Dedifferentiated amniotic fluid mesenchymal stem cell (primary cell): ENCODE measurements around the gene TMEM248.
A peak's percentile ranks its signal among the peaks of the same experiment; 100 is the strongest.
"Not testable (repeated sequence)": the region's sequence is repeated elsewhere in the genome, so short reads cannot be mapped to it uniquely, and the experiment has no call there.

Experiments
- DNase-seq: peaks from one replicate; pipeline ENCODE4 v3.0.0-alpha.2; 2016; ENCODE audit errors: extremely low spot score

The TMEM248 gene

GRCh38 chr7:66950311-66950710, 29.3 kb downstream of the TMEM248 start:
- no peak for DNase-seq

DNA sequence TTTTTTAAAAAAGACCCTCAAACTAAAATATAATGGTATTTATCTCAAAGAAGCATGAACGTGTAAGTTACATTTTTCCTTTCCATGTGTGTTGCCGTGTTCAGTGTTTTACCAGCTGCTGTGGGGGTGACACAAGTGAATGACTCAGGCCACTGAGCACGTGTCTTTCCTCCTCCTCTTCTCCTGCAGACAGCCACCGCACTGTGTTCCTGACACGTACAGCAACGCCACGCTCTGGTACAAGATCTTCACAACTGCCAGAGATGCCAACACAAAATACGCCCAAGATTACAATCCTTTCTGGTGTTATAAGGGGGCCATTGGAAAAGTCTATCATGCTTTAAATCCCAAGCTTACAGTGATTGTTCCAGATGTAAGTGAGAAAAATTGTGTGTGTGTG, 29.7 kb downstream of the TMEM248 start:
- no peak for DNase-seq

DNA sequence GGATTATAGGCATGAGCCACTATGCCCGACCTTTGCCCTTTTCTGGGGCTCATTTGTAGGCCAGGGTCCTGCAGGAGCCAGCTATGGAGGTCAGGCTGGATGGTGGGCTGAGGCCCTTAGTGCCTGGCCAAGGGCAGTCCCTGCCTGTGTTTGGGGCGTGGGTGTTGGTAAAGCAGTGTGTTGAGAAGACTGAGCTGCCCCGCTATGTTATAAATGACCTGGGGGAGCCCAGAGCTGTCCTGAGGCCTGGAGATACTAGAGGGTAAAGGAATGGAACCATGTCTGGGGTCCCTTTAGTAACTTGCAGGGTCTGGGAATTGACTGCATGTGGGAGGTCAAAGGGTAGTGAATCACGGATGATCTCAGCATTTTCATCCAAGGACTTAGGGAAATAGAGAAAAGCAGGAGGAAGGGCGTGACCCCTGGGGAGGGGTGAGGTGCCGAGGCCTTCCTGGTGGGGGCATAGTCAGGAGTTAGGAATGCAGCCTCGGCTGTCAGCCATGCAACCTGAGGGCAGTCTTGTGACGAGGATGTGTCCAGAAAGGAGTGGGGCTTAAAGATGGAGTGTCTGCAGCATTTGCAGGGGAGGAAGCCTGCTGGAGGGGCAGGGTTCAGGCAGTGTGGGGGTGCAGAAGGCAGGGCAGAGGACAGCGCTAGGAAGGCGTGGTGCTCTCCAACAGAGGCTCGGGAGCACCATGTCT, 31.5 kb downstream of the TMEM248 start:
- no peak for DNase-seq

DNA sequence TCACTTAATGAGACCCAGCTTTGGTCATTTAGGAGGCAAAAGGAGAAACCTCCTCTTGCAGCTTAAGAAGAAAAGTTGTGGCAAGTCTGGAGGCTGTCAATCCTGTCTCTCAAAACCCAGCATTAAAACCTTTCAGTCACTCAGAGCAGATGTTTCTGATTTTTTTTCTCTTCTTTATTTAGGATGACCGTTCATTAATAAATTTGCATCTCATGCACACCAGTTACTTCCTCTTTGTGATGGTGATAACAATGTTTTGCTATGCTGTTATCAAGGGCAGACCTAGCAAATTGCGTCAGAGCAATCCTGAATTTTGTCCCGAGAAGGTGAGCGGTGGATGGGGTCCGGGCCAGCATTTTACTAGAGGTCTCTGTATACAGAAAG, 32.0 kb downstream of the TMEM248 start:
- no peak for DNase-seq

DNA sequence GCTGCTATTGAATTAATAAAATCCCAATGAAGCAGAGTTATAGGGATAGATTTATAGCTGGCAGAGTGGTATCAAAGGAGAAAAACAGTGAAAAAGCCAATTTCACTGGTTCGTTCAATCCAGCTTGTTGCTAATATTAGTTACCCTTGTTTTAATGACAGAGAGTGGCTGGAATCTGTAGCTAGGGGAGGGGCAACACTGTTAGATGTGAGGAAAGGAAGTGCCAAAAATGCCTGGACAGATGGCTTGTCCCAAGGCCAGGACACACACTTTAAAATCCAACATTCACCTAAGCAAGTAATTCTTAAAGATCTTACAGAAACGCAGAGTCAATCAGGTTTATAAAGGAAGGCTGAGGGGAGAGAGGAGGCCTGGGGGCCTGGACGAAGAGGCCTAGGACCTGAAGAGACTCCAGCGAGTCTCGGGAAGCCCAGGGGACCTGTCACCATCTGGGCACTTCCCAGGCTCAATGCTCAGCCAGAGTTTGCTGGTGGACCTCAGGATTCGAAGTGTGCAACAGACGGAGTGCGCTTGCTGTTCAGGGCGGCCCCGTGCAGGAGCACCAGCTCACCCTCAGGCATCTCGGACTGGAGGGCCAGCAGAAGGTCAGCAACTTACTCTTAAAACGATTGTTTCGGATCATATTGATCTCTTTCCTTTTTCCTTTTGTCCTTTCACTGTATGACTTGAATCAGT, 36.7 kb downstream of the TMEM248 start:
- DNase-seq: no peak

DNA sequence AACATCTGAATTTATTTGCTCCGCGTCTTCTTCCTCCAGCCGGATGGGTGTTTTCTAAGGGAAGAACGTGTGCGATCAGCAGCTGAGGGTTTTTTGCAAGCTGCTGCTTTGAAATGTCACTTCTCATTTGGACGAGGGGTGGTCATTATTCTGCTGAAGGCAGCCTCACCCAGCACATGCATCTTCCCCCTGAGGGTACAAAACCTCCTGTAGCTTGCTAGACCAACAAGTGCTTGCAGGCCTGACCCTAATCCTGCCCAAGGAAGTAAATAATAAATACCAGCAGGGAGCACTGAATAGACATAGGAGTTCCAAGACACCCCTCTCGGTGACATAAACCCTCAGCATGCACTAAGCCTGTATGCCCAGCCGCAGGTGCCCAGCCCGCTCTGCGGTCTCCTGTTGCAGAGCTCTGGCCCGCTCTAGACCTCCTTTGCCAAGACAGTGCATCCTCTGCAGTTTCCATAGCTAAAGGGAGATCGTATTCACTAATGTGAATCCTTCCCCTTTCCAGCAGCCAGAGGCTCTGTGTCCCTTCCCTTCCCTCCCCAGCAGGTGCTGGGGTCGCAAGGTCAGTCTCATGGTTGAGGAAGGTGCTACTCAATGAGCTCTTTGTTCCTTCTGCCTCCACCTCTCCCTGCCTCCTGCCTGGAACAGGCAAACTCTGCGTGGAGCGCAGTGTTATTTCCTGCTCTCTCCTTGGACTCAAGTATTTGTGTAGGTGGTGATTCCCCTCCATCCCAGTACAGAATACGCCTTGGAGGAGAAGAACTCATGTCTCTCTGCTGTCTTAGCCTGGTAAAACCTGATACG, 37.7 kb downstream of the TMEM248 start:
- DNase-seq: no peak

DNA sequence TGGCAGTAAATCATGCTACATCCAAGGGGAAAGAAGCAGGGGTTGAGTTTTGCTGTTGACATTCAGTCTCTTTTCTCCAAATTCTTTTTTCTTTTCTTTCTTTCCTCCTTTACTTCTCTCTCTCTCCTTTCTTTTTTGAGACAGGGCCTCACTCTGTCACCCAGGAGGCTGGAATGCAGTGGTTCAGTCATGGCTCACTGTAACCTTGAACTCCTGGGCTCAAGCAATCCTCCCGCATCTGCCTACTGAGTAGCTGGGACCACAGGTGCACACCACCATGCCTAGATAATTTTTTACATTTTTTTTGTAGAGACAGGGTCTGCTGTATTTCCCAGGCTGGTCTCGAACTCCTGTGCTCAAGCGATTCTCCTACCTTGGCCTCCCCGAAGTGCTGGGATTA, 39.2 kb downstream of the TMEM248 start:
- DNase-seq: no peak

GRCh38 chr7:66961096-66961495, 40.1 kb downstream of the TMEM248 start:
- no peak for DNase-seq

DNA sequence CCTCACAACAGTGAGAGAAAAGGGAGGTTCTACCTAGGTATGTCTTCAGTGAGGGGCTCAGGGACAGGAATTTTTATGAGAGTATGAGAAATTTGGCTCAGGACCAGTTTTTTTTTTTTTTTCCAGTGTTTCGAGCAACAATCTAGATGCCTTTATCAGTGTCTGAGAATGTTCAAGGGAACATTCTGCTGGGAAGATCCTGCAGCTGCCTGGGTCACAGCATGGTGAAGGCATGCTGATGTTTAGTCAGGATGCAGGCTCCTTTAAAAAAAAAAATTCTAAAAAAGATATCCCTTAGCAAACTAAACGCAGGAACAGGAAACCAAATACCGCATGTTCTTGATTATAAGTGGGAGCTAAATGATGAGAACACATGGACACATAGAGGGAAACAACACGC, 43.4 kb downstream of the TMEM248 start:
- DNase-seq: no peak

- DNase-seq: no peak
Measured at GRCh38 chr7:66967029-66967428, 46.0 kb downstream of the TMEM248 start.

- not testable (repeated sequence) for DNase-seq
Measured at GRCh38 chr7:66969001-66969400, 48.0 kb downstream of the TMEM248 start.

- DNase-seq: no peak
Measured at GRCh38 chr7:66970310-66970709, 49.3 kb downstream of the TMEM248 start.

DNA sequence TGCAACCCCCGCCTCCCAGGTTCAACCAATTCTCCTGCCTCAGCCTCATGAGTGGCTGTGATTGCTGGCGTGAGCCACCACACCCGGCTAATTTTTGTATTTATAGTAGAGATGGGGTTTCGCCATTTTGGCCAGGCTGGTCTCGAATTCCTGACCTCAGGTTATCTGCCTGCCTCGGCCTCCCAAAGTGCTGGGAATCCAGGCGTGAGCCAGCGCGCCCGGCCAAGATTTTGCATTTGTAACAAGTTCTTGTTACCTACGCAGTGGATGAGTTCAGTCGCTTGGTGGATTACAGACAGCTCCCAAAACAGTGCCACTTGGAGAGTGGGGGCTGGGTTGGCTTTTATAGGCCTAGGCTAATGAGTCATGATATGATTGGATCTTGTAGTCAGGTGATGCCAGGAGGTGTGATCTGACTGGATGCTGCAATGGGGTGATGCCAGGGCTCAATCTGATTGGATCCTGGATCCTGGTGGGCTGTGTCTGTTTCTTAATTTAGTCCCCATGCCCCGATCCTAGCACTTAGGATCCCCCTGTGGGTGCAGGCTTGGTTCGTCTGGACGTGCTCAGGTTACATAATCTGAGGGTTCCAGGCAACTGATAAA, 54.1 kb downstream of the TMEM248 start:
- DNase-seq: no peak

DNA sequence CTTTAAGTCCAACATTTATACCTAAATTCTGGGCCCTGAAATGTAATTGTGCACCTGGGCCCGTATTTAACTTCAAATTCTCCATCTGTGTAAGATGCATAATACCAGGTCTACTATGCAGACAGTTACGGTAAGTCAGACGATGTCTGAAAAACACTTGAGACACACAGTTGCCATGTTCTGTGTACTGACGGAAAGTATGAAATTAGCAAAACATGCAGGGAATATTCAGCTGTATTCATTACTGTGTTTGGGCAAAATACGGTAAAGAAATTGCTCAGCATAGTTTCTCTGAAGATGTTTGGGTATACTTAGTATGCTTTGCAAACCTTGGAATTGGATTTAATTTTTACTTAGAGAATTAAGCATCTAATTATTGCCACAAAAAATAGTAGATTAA, 57.3 kb downstream of the TMEM248 start:
- not testable (repeated sequence) for DNase-seq

DNA sequence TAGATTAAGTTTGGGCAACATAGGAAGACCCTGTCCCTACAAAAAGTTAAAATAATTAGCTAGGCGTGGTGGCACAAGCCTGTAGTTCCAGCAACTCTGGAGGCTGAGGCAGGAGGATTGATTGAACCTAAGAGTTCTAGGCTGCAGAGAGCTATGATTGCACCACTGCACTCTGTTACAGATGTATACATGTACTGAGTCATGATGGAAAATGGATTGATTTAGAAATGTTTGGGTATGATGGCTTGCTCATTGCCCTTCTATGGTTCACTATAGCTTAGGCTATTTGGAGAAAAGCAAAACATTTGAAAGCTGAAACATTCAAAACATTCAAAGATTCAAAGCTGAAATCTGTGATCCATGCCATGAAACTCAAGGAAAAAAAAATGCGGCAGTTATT, 58.0 kb downstream of the TMEM248 start:
- not testable (repeated sequence) for DNase-seq

- not testable (repeated sequence) for DNase-seq
Measured at GRCh38 chr7:66980336-66980735, 59.3 kb downstream of the TMEM248 start.

DNA sequence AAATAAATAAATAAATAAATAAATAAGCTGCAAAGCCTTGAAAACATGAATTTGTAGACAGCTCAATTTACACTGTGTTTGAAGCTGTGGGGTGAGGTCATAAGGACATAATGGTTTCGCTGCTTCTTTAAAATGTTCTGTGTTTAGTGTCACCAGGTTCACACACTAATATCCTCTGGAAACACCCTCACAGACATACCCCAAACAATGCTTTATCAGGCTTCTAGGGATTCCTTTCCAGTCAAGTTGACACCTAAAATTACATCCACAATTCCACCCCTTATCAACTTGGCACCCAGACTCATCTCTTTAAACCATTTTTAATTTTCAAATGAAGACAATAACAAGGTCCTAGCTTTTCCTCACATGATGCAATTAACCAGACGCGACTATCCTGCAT, 68.5 kb downstream of the TMEM248 start:
- not testable (repeated sequence) for DNase-seq

GRCh38 chr7:66994051-66994450, 73.0 kb downstream of the TMEM248 start:
- not testable (repeated sequence) for DNase-seq

- DNase-seq: peak; percentile 90
Measured at GRCh38 chr7:66994691-66995049, 73.6 kb downstream of the TMEM248 start.

- peak; percentile 99 for DNase-seq
Measured at GRCh38 chr7:66995050-66995776, 74.2 kb downstream of the TMEM248 start, which contains the start of gene SBDS. Gene SBDS (minus strand): TSS chr7:66995586. CDS start chr7:66995417, 169 bp downstream.

DNA sequence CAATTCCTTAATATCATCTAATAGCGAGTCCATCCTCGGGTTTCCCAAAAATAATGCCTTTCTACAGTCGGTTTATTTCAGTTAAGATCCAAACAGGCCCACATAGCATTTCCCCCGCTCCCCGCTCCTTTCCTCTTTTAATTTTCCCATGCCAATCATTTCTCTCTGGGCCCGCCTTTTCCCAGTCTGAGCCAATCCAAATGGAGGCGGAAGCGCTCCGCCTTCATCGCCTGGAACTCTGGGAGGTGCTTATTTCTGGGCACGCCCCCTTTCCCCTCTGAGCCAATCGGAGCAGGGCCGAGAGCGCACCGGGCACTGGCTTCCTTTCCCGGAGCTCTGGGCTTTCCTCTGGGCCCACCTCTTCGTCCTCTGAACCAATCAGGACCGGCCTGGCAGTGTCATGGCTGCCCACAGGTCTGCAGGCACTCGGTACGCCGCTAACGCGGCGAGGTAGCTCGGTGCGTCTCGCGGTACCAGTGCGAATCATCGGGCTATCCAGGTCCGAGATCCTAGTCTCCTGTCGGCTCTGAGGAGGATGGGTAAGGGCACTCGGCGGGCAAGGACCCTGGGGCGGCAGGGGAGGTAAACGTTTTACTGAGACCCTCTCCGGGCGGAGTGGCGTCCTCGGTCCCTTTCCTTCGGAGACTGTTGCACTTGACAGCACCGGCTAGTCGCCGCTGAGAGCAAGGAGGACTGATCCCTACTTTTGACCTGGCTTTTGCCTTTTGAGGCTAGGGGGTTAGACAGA, 75.6 kb downstream of the TMEM248 start, which contains the start of gene TYW1:
TYW1 (plus strand) TSS at position 390 of the 748 bp plus-strand sequence; CDS start at position 536, 146 bp downstream.
- DNase-seq: peak; percentile 98
